Stimulated activated memory B cell treated with anti-CD40 and anti-IgM and Interleukin-4, amounts not matched to agents 10 μg/mL and 1 μg/mL and 100 μg/mL, for 72 hours (primary cell): ENCODE results near the gene KIAA2012.

Experiments used
- ATAC-seq: fragments of 150-1000 bp; cut with Tn5 transposase; 2 replicates; pipeline ENCODE4 v1.10.0; 2021
- H3K27ac Mint-ChIP-seq: one replicate; pipeline ENCODE4 v1.8.0; 2022; ENCODE audit warnings: mild to moderate bottlenecking, mixed read lengths
- H3K27me3 Mint-ChIP-seq: one replicate; pipeline ENCODE4 v1.8.0; 2022; ENCODE audit warnings: mixed read lengths
- H3K36me3 Mint-ChIP-seq: one replicate; pipeline ENCODE4 v1.8.0; 2022; ENCODE audit warnings: mixed read lengths
- H3K4me1 Mint-ChIP-seq: one replicate; pipeline ENCODE4 v1.8.0; 2022; ENCODE audit warnings: mixed read lengths
- H3K4me3 Mint-ChIP-seq: one replicate; pipeline ENCODE4 v1.8.0; 2022; ENCODE audit warnings: mild to moderate bottlenecking, moderate library complexity, mixed read lengths
- H3K9me3 Mint-ChIP-seq: one replicate; pipeline ENCODE4 v1.8.0; 2022; ENCODE audit warnings: mixed read lengths

The KIAA2012 gene

GRCh38 chr2:202037086-202037485, 36.0 kb upstream of the KIAA2012 start:
- H3K27me3 Mint-ChIP-seq: peaks cover 49% of the 10 kb centered on the region
- H3K9me3 Mint-ChIP-seq: no peaks in the 10 kb centered on the region
- no peak overlapping the region for H3K27ac Mint-ChIP-seq
- ATAC-seq: no peak
- H3K36me3 Mint-ChIP-seq: no peaks in the 10 kb centered on the region
- H3K4me1 Mint-ChIP-seq: peaks cover 12% of the 10 kb centered on the region
- H3K4me3 Mint-ChIP-seq: no peak overlapping the region

- no peak overlapping the region for H3K27ac Mint-ChIP-seq
- H3K27me3 Mint-ChIP-seq: peaks cover 36% of the 10 kb centered on the region
These were observed 34.4 kb upstream of the KIAA2012 start for GRCh38 chr2:202038471-202039277.

GRCh38 chr2:202039278-202040078, 33.6 kb upstream of the KIAA2012 start:
- H3K27ac Mint-ChIP-seq: no peak overlapping the region
- H3K4me1 Mint-ChIP-seq: no peaks in the 10 kb centered on the region
- peaks cover 36% of the 10 kb centered on the region for H3K27me3 Mint-ChIP-seq
- H3K36me3 Mint-ChIP-seq: no peaks in the 10 kb centered on the region
- ATAC-seq: no peak
- H3K9me3 Mint-ChIP-seq: no peaks in the 10 kb centered on the region
- H3K4me3 Mint-ChIP-seq: no peak overlapping the region

More at GRCh38 chr2:202038471-202039277, 34.4 kb upstream of the KIAA2012 start:
- no peak for ATAC-seq
- Mint-ChIP-seq H3K36me3 (no peaks in the 10 kb centered on the region), H3K9me3 (no peaks in the 10 kb centered on the region), H3K4me1 (no peaks in the 10 kb centered on the region), H3K4me3 (no peak overlapping the region)

- H3K9me3 Mint-ChIP-seq: no peaks in the 10 kb centered on the region
These were observed 32.8 kb upstream of the KIAA2012 start for GRCh38 chr2:202040079-202040844.

GRCh38 chr2:202042444-202042843, 30.6 kb upstream of the KIAA2012 start:
- no peak overlapping the region for H3K4me3 Mint-ChIP-seq
- no peaks in the 10 kb centered on the region for H3K4me1 Mint-ChIP-seq
- no peak for ATAC-seq
- no peaks in the 10 kb centered on the region for H3K36me3 Mint-ChIP-seq
- H3K9me3 Mint-ChIP-seq: no peaks in the 10 kb centered on the region
- H3K27ac Mint-ChIP-seq: no peak overlapping the region
- H3K27me3 Mint-ChIP-seq: peaks cover 55% of the 10 kb centered on the region

More at GRCh38 chr2:202040079-202040844, 32.8 kb upstream of the KIAA2012 start:
- Mint-ChIP-seq H3K4me3 (no peak overlapping the region), H3K36me3 (no peaks in the 10 kb centered on the region), H3K27me3 (peaks cover 36% of the 10 kb centered on the region), H3K4me1 (no peaks in the 10 kb centered on the region), H3K27ac (no peak overlapping the region)
- ATAC-seq: no peak

- Mint-ChIP-seq H3K27ac (no peak overlapping the region), H3K36me3 (no peaks in the 10 kb centered on the region), H3K4me1 (no peaks in the 10 kb centered on the region), H3K9me3 (no peaks in the 10 kb centered on the region), H3K27me3 (peaks cover 58% of the 10 kb centered on the region), H3K4me3 (no peak overlapping the region)
- no peak for ATAC-seq
These were observed 29.6 kb upstream of the KIAA2012 start for GRCh38 chr2:202043475-202043874.

- Mint-ChIP-seq H3K27ac (no peak overlapping the region), H3K36me3 (no peaks in the 10 kb centered on the region), H3K9me3 (no peaks in the 10 kb centered on the region), H3K27me3 (peaks cover 54% of the 10 kb centered on the region), H3K4me1 (no peaks in the 10 kb centered on the region), H3K4me3 (no peak overlapping the region)
- ATAC-seq: no peak
These were observed 28.3 kb upstream of the KIAA2012 start for GRCh38 chr2:202044777-202045176.

- no peaks in the 10 kb centered on the region for H3K36me3 Mint-ChIP-seq
- no peak overlapping the region for H3K4me3 Mint-ChIP-seq
- ATAC-seq: no peak
- no peaks in the 10 kb centered on the region for H3K4me1 Mint-ChIP-seq
- H3K27ac Mint-ChIP-seq: no peak overlapping the region
- no peaks in the 10 kb centered on the region for H3K9me3 Mint-ChIP-seq
- peaks cover 36% of the 10 kb centered on the region for H3K27me3 Mint-ChIP-seq
These were observed 26.5 kb upstream of the KIAA2012 start for GRCh38 chr2:202046572-202046971.

GRCh38 chr2:202049092-202049728, 23.8 kb upstream of the KIAA2012 start:
- Mint-ChIP-seq H3K4me1 (no peaks in the 10 kb centered on the region), H3K4me3 (no peak overlapping the region), H3K27me3 (peaks cover 47% of the 10 kb centered on the region), H3K27ac (no peak overlapping the region), H3K9me3 (no peaks in the 10 kb centered on the region), H3K36me3 (no peaks in the 10 kb centered on the region)
- ATAC-seq: no peak

GRCh38 chr2:202049840-202050239, 23.2 kb upstream of the KIAA2012 start:
- peaks cover 53% of the 10 kb centered on the region for H3K27me3 Mint-ChIP-seq
- H3K4me1 Mint-ChIP-seq: no peaks in the 10 kb centered on the region
- H3K9me3 Mint-ChIP-seq: no peaks in the 10 kb centered on the region
- H3K4me3 Mint-ChIP-seq: no peak overlapping the region
- ATAC-seq: no peak
- H3K36me3 Mint-ChIP-seq: no peaks in the 10 kb centered on the region
- no peak overlapping the region for H3K27ac Mint-ChIP-seq

- H3K27me3 Mint-ChIP-seq: peaks cover 55% of the 10 kb centered on the region
- H3K36me3 Mint-ChIP-seq: no peaks in the 10 kb centered on the region
- H3K4me1 Mint-ChIP-seq: no peaks in the 10 kb centered on the region
- H3K27ac Mint-ChIP-seq: no peak overlapping the region
- H3K4me3 Mint-ChIP-seq: no peak overlapping the region
- no peaks in the 10 kb centered on the region for H3K9me3 Mint-ChIP-seq
- ATAC-seq: no peak
These were observed 22.4 kb upstream of the KIAA2012 start for GRCh38 chr2:202050652-202051051.

GRCh38 chr2:202051499-202052161, 21.4 kb upstream of the KIAA2012 start:
- H3K4me1 Mint-ChIP-seq: no peaks in the 10 kb centered on the region
- H3K27me3 Mint-ChIP-seq: peaks cover 55% of the 10 kb centered on the region

GRCh38 chr2:202052235-202052634, 20.8 kb upstream of the KIAA2012 start:
- Mint-ChIP-seq H3K4me3 (no peak overlapping the region), H3K4me1 (no peaks in the 10 kb centered on the region), H3K9me3 (no peaks in the 10 kb centered on the region), H3K27ac (no peak overlapping the region), H3K36me3 (no peaks in the 10 kb centered on the region), H3K27me3 (peaks cover 51% of the 10 kb centered on the region)
- no peak for ATAC-seq

More at GRCh38 chr2:202051499-202052161, 21.4 kb upstream of the KIAA2012 start:
- no peak overlapping the region for H3K27ac Mint-ChIP-seq
- no peak for ATAC-seq
- H3K9me3 Mint-ChIP-seq: no peaks in the 10 kb centered on the region
- H3K36me3 Mint-ChIP-seq: no peaks in the 10 kb centered on the region
- H3K4me3 Mint-ChIP-seq: no peak overlapping the region

GRCh38 chr2:202054679-202055078, 18.4 kb upstream of the KIAA2012 start:
- no peaks in the 10 kb centered on the region for H3K4me1 Mint-ChIP-seq
- no peaks in the 10 kb centered on the region for H3K9me3 Mint-ChIP-seq
- no peaks in the 10 kb centered on the region for H3K36me3 Mint-ChIP-seq
- ATAC-seq: no peak
- H3K27ac Mint-ChIP-seq: no peak overlapping the region
- peaks cover 51% of the 10 kb centered on the region for H3K27me3 Mint-ChIP-seq
- H3K4me3 Mint-ChIP-seq: no peak overlapping the region
